Bronchus fibroblast of lung (primary cell): ENCODE measurements around the gene FCRL1. TPM values are rescaled to one million over a fixed set of nuclear protein-coding genes. Genes with fewer than 3 reads are reported as not detected.

Experiments
- total RNA-seq: library from RNA; depleted of rRNA; stranded (reverse); fragments of >200 nt; gene quantifications from 2 replicates; pipeline ENCODE4 v1.2.3, GENCODE V29; 2015

FCRL1 gene, protein sequence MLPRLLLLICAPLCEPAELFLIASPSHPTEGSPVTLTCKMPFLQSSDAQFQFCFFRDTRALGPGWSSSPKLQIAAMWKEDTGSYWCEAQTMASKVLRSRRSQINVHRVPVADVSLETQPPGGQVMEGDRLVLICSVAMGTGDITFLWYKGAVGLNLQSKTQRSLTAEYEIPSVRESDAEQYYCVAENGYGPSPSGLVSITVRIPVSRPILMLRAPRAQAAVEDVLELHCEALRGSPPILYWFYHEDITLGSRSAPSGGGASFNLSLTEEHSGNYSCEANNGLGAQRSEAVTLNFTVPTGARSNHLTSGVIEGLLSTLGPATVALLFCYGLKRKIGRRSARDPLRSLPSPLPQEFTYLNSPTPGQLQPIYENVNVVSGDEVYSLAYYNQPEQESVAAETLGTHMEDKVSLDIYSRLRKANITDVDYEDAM
- total RNA-seq, result not detected in 2 replicates

DNA sequence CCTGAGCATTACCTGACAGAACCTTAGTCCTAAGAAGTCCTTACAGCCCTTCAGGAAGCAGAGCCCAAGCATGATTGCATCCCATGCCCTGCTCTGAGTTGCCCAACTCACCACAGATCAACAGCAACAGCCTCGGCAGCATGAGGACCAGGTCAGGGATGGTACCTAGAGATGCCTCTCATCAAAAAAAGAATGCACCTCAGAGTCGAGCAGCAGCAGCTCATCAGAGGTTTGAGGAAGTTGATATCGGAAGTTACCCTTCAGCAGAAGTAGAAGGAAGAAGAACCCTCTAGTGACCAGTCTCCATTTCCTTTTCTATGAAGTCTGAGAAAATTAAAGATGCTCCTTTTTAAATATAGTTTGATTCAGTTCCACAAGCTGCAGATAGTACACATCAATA is at the start of gene FCRL1:
Gene FCRL1, minus strand, starts transcription at position 225 of the 400 bp plus-strand sequence. Its CDS starts 83 bp downstream, at position 142.

DNA sequence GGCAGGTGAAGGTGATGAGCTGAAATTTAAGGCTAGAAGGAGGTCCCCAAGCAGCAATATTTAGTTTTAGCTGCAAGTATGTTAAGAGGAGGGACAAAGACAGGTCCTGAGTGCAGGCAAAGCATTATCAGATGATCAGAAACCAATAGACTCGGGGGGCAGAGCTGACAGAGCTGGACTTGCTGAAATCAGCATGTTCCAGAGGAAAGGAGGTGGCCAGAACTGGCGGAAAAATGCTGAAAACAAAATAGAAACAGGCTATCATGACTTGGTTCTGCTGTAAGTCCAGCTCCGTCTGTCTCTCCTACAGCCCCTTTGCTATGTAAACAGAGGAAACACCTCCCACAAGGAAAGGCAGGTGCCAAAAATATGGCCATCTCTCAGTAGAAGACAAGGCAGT is 21.8 kb upstream of the FCRL1 start, which contains the start of gene CD5L:
Gene CD5L, minus strand, starts transcription at position 101 of the 400 bp plus-strand sequence. CDS start 107 bp downstream, outside the sequence.

DNA sequence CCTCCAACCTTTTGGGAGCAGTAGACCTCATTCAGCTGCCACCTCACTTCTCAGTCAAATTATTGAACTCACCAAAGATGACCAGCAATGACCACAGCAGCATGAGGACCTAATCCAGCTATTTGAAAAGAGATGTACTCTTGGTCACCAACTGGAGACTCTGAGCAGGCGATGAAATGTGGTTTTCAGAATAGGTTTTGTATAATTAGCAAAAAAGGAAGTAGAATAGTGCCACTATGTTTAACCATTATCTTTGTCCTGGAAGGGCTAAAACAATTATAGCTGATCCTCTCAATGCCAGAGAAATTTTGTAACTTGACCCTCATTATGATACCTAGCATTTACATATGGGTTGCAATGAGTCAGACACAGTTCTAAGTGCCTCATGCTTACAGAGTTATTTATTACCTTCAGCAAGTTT is 42.9 kb downstream of the FCRL1 start, which contains the start of gene FCRL2:
Gene FCRL2, minus strand, starts transcription at position 162 of the 421 bp plus-strand sequence. Its CDS starts 59 bp downstream, at position 103.

Other genes starting within 250 kb of the FCRL1 start
- gene FCRL4, start 222.0 kb downstream of the FCRL1 start, total RNA-seq, result not detected in 2 replicates
- gene FCRL3, start 119.4 kb downstream of the FCRL1 start, total RNA-seq, result not detected in 2 replicates
- not detected in 2 replicates for gene FCRL2, start 43.0 kb downstream of the FCRL1 start, total RNA-seq
- gene CD5L, start 21.7 kb upstream of the FCRL1 start, total RNA-seq, result not detected in 2 replicates
- gene KIRREL1, start 173.5 kb upstream of the FCRL1 start, total RNA-seq, result 57.7 and 58.1 TPM in 2 replicates